HG03432 (cell line): ENCODE data around the gene PPP1R17.

Experiments
- ATAC-seq: cut with Tn5 transposase; IDR thresholded peaks from one replicate; pipeline ENCODE4 v1.9.1; 2021; ENCODE audit warnings: mild to moderate bottlenecking, moderate library complexity; ENCODE audit not compliant: unreplicated experiment

PPP1R17 gene

DNA sequence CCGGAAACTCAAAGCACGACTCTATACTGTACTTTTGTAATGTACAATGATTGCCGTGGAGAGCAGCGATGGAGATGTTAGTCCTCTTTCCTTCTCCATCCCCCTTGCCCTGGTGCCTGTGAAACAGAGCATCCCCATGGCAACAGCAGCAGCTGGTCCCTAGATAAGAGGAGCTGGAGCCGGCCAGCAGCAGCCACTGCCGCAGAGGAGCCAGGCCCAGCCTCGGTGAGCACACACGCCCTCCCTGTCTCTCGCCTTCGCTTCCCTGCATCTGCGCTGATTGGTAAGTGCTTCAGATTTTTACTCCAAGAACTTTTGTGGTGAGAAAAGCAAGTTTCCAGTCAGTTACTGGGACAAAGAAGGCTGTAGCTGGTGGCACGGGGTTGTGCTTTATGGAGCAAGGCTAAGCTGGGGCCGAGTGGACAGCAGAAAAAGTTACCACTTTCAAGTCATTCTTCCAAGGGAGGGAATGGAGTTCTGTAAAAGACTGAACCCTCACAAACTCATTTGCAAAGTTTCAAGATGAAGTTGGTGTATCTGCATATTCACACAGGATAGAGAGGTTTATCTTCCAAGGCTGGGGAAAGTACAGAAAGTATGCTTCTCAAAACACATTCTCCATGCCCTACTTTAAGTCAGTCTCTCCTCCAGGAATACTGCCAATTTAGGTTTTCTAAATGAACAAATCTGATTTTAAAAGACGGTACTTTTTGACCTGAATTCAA lies at the start of gene PPP1R17:
Gene PPP1R17, plus strand, starts transcription at position 192 of the 725 bp plus-strand sequence. CDS start 5,227 bp downstream, outside the sequence.
- ATAC-seq = no peak

- no peak for ATAC-seq
Observed at GRCh38 chr7:31640381-31640780, 46.6 kb upstream of the PPP1R17 start.

DNA sequence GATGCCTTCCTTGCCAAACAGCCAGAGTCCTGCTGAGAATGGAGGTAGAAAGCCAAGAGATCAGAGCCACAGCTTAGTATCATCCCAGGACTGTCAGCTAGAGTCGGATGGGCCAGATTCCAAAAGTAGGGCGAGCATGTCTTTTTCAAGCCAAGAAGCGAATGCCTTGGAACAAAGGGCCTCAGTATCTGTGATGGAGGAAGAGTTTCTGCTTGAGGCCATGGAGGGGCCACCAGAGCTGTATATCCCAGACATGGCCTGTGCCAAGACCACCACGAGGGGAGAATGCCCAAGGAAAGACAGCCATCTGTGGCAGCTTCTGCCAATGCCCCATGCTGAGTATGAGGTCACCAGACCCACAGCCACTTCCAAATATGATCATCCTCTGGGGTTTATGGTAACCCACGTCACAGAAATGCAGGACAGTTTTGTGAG lies 44.3 kb upstream of the PPP1R17 start:
- ATAC-seq = no peak

GRCh38 chr7:31646942-31647341 lies 40.1 kb upstream of the PPP1R17 start:
- ATAC-seq = no peak

DNA sequence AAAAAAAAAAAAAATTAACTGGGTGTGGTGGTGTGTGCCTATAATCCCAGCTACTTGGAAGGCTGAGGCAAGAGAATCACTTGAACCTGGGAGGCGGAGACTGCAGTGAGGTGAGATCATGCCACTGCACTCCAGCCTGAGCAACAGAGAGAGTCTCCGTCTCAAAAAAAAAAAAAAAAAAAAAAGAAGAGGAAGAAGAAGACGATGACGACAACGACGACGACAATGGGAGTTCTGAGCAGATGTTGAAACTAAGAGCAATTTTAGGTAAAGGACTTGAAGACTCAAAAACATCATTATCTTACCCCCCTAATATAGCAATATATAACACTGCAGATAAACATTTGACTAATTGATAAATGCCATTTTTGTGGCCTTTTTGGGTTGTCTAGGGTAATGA lies 39.5 kb upstream of the PPP1R17 start:
- ATAC-seq = no peak

GRCh38 chr7:31648288-31648687 lies 38.7 kb upstream of the PPP1R17 start:
- ATAC-seq = no peak

- no peak for ATAC-seq
Observed at GRCh38 chr7:31648880-31649279, 38.1 kb upstream of the PPP1R17 start.

- no peak for ATAC-seq
Observed at GRCh38 chr7:31651234-31652062, 35.6 kb upstream of the PPP1R17 start.

- ATAC-seq = no peak
Observed at GRCh38 chr7:31652063-31652326, 35.0 kb upstream of the PPP1R17 start.

DNA sequence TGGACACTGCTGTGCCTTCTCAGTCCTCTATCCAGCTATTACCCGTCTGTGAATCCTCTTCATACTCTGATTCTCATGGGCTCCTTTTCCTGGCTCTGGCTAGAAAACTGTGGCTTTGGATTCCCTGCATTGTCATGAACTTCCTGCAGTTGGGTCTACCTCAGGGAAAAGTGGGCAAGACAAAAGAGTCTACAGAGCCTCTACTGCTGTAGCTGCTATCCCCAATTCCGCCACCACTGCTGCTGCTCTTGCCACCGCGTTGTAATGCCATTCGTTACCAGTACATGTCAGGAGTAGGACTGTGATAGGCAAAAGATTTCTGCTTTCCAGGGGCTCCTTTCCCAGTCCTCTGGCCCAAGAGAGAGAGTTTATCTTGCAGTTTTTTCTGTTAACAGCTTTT lies 23.9 kb upstream of the PPP1R17 start:
- no peak for ATAC-seq

- ATAC-seq = no peak
Observed at GRCh38 chr7:31664890-31665289, 22.1 kb upstream of the PPP1R17 start.

- ATAC-seq = no peak
Observed at GRCh38 chr7:31665546-31665945, 21.5 kb upstream of the PPP1R17 start.

DNA sequence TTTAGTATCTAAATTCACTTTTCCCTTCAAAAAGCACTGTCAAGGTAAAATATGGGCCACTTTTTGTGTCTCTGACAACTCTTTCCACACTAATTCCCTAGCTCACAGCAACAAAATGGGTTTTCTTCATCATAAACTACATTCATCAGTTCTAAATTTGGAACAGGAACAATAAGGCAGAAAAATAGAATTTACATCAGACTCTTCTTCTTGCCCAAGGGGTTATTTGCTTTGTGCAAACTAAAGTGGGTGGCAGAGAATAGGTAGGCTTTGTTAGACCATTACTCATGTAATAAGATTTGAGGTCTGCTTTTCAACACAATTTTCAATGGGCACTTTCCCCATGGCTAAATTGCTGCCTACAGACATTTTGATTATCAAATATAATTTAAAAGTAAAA lies 17.6 kb upstream of the PPP1R17 start:
- no peak for ATAC-seq

DNA sequence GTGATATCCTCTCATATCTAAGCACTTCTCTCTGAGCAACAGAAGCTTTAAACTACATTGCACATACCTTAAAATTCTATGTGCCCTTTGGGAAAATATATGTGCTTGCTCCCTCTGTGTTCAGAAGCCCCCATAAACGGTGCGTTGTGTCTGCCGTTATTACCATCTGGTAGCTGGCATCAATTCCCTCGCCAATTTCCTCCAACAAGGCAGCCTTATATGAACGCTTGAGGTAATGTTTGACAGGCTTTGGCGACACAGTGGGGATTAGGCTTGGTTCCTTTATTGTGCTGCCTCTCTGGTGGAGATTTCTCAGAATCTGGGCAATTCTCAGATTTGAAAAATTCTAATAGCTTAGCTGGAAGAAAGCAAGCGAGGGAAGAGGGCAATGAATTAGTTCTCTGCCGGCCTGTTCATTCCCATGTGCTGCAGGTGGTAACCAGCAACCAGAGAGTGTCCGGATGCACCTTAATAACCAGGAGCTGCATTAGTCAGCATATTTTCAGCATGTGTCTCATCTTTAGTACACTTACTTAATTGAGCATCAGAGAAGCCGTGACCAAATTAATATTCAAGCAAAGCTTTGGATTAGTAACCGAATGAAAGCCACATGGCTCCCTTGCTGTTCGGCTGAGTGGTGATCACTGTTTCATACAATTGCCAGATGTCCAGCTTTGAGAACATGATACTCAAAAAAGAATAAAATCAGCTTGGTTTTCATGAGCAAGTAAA lies 7.3 kb upstream of the PPP1R17 start:
- no peak for ATAC-seq

DNA sequence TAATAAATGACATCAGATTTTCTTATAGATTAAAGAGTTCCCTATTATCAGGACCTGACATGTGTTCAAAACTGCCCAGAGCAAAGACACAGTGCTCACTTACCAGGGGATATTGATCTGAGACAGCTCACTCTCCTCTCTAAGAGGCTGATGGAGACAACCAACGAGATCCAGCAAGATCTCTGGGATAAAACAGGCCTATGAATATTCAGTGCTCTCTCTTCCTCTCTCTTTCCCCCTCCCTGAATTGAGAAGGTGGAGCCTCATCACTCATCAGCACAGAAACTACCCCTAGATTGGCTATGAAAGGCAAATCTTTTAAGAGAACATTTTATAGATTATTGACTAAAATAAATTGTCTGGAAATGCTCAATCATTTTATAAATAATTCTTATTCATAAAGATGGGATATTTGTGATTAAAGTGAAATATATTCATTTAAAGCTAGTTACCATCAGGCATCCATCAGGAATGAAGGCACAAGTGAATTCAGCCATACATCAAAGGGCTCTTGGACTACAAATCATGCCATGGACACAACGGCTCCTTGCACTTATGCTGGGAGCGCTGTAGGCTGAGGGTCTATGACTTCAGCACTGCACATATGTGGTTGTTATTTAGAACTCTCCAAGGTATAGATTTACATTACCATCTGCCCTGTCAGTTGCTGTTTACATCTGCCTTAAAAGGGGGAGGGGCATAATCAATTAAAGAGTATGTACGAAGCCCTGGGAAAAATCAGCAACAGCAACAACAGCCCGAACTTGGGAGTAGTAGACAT lies 3.4 kb upstream of the PPP1R17 start:
- no peak for ATAC-seq

DNA sequence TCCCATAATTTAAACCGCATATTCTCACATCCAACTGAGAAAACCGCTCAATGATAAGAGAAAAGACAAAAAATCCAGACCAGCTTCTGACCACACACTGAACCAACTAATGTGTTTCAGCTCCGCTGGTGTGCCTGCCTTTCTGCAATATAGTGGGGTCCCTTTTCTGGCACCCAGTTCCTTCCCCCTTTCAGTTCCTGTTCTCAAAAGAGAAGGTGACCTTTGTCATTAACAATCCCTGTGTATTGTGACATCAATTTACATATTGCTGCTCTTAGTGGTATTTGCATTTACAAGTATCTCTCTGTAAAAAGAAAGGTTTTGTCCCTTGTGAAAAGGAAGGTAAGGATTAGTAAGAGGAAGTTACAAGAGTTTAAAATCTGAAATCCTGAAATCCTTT lies 1.4 kb downstream of the PPP1R17 start:
- ATAC-seq = peak; percentile 95

- peak; percentile 2 for ATAC-seq
Observed at GRCh38 chr7:31688996-31689395, 2.0 kb downstream of the PPP1R17 start.

- ATAC-seq = no peak
Observed at GRCh38 chr7:31690935-31691334, 3.9 kb downstream of the PPP1R17 start.

GRCh38 chr7:31692451-31692850 lies 5.4 kb downstream of the PPP1R17 start:
- no peak for ATAC-seq

DNA sequence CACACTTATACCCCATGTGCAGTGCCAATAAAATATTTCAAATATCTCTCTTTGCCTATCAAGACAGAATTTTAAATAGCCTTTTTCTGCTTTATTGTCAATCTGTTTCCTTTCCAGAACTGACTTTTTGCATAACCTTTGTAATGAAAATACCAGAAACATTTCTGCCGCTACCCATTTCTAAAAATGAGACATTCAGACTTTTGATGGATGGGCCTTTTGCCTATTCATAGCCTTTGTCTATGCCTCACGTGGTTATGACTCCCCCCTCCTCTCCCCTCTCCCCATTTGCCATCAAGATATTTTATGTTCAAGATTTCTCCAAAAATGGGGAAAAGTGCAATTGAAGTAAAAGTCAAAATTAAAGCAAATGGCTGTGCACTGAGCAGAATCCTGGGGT lies 5.9 kb downstream of the PPP1R17 start:
- no peak for ATAC-seq
